AG04450 (cell line): ENCODE data around the gene PTGES2. TPM values are rescaled to one million over a fixed set of nuclear protein-coding genes. Genes with fewer than 3 reads are reported as not detected.

ENCODE experiments used
- CTCF ChIA-PET: fragments of 300-600, 350-600 bp; formaldehyde crosslinking; extraction: SDS; loops from one replicate; lab custom pipeline; 2022; ENCODE audit warnings: antibody characterized with exemption, inconsistent platforms; lab: Charles Lee
- POLR2A ChIA-PET: fragments of 350-600 bp; formaldehyde crosslinking; extraction: SDS; loops from one replicate; lab custom pipeline; 2021; ENCODE audit warnings: antibody characterized with exemption, inconsistent platforms; lab: Yijun Ruan, JAX
- DNase-seq: peaks from one replicate; pipeline ENCODE4 v3.0.0-alpha.2; 2011; ENCODE audit warnings: low read depth, low spot score
- H3K27ac ChIP-seq: one replicate; pipeline ENCODE4 v1.5.1; 2012; ENCODE audit warnings: low read depth, low read length, control low read depth
- H3K27me3 ChIP-seq: one replicate; pipeline ENCODE4 v1.6.0; 2012; ENCODE audit warnings: low read length; ENCODE audit not compliant: control insufficient read depth, insufficient read depth
- H3K4me3 ChIP-seq: 2 replicates; pipeline ENCODE4 v1.5.1; 2011; ENCODE audit warnings: mild to moderate bottlenecking, low read depth, low read length, control low read depth
- H3K9me3 ChIP-seq: 2 replicates; pipeline ENCODE4 v1.5.1; 2012; ENCODE audit warnings: low read length; ENCODE audit not compliant: control insufficient read depth, insufficient read depth
- CTCF ChIP-seq: IDR thresholded peaks from 2 replicates; pipeline ENCODE4 v1.5.1; 2011; ENCODE audit warnings: low read depth, low read length, control low read depth, inconsistent platforms
- polyA plus RNA-seq: library from polyadenylated mRNA; depleted of rRNA; stranded (reverse); fragments of >200 nt; gene quantifications from 2 replicates; pipeline ENCODE4 v1.2.3, GENCODE V29; 2011

PTGES2 gene
- polyA plus RNA-seq, 1 experiment: 56.3 TPM

- Histone ChIP-seq H3K27ac (no peak overlapping the region), H3K27me3 (no peaks in the 10 kb centered on the region), H3K9me3 (no peaks in the 10 kb centered on the region), H3K4me3 (no peak overlapping the region)
- no peak for TF ChIP-seq CTCF
- ChIA-PET POLR2A (no interaction called here), CTCF (interaction anchor here (0.7 to 1.5 kb wide), 2 partner anchors 13 to 178 kb away, joined by 4 to 15 read pairs; no protein-coding TSS in a partner anchor)
- no peak for DNase-seq
Measured at GRCh38 chr9:128120741-128121465, 6.6 kb downstream of the PTGES2 start.

GRCh38 chr9:128120061-128120740, 7.3 kb downstream of the PTGES2 start:
- ChIA-PET CTCF (interaction anchor here (0.8 to 1.5 kb wide), 2 partner anchors 177 to 190 kb away, joined by 3 to 15 read pairs; partner anchors contain the start of gene PIP5KL1), POLR2A (interaction anchor here (0.7 to 1.1 kb wide), 2 partner anchors 8 to 13 kb away, joined by 3 to 6 read pairs; no protein-coding TSS in a partner anchor)
- Histone ChIP-seq H3K27ac (no peak overlapping the region), H3K27me3 (no peaks in the 10 kb centered on the region), H3K9me3 (no peaks in the 10 kb centered on the region), H3K4me3 (no peak overlapping the region)
- DNase-seq: no peak
- TF ChIP-seq CTCF: no peak

GRCh38 chr9:128118971-128119665, 8.4 kb downstream of the PTGES2 start:
- no peak for DNase-seq
- Histone ChIP-seq H3K4me3 (no peak overlapping the region), H3K27ac (no peak overlapping the region), H3K9me3 (no peaks in the 10 kb centered on the region; the same call in 1 of the 2 replicates), H3K27me3 (no peaks in the 10 kb centered on the region)
- ChIA-PET POLR2A (interaction anchor here (0.7 to 1.1 kb wide), 2 partner anchors 9 to 12 kb away, joined by 3 to 6 read pairs; no protein-coding TSS in a partner anchor), CTCF (interaction anchor here (0.8 to 1.5 kb wide), 2 partner anchors 176 to 189 kb away, joined by 3 to 15 read pairs; partner anchors contain the start of gene PIP5KL1)
- no peak for TF ChIP-seq CTCF

GRCh38 chr9:128118472-128118857, 9.1 kb downstream of the PTGES2 start:
- Histone ChIP-seq H3K27ac (no peak overlapping the region), H3K4me3 (no peak overlapping the region), H3K27me3 (no peaks in the 10 kb centered on the region), H3K9me3 (peaks cover 3% of the 10 kb centered on the region; the same call in 1 of the 2 replicates)
- POLR2A ChIA-PET: interaction anchor here (1.1 to 1.2 kb wide), 2 partner anchors 10 to 141 kb away, joined by 3 read pairs; no protein-coding TSS in a partner anchor
- CTCF ChIA-PET: interaction anchor here (0.8 to 3.9 kb wide), 24 partner anchors 9 to 195 kb away, joined by 3 to 102 read pairs (median 7); partner anchors contain the start of genes PIP5KL1 and PTGES2
- no peak for DNase-seq
- no peak for TF ChIP-seq CTCF
